IMR-90 (cell line): ENCODE results near the gene HS3ST6. TPM values are rescaled to one million over a fixed set of nuclear protein-coding genes. Genes with fewer than 3 reads are reported as not detected.

Experiments used
- ATAC-seq: fragments of 200-7000 bp; cut with Tn5 transposase; 2 replicates; pipeline ENCODE4 v1.9.1; 2020; ENCODE audit warnings: low read depth, mild to moderate bottlenecking, moderate library complexity
- BruUV-seq: library from RNA; stranded (reverse); fragments of 400-500 nt; replicated peaks from 2 replicates; lab custom pipeline; 2021; lab: Mats Ljungman, UMichigan
- CTCF ChIA-PET: fragments of 300-600 bp; formaldehyde crosslinking; extraction: SDS; loops from one replicate; lab custom pipeline; 2021; ENCODE audit warnings: antibody characterized with exemption; lab: Yijun Ruan, JAX
- POLR2A ChIA-PET: fragments of 300-600 bp; sonication (Branson Sonifier 250); formaldehyde crosslinking; loops from one replicate; lab custom pipeline; 2022; ENCODE audit warnings: antibody characterized with exemption; ENCODE audit not compliant: unreplicated experiment; lab: Charles Lee
- DNase-seq: peaks from one replicate; pipeline ENCODE4 v3.0.0; 2013
- H2AFZ ChIP-seq: replicated peaks from 2 replicates; pipeline ENCODE3; 2013; ENCODE audit warnings: low read length, mild to moderate bottlenecking; ENCODE audit not compliant: poor library complexity
- H2AK5ac ChIP-seq: 2 replicates; pipeline ENCODE4 v1.6.1; 2013; ENCODE audit warnings: low read depth, low read length, inconsistent platforms
- H2AK9ac ChIP-seq: replicated peaks from 2 replicates; pipeline ENCODE3; 2013; ENCODE audit warnings: mild to moderate bottlenecking, low read depth, low read length, moderate library complexity; ENCODE audit not compliant: poor library complexity
- H2BK120ac ChIP-seq: 2 replicates; pipeline ENCODE4 v1.6.1; 2013; ENCODE audit warnings: low read depth, low read length, inconsistent platforms
- H2BK15ac ChIP-seq: 3 replicates; pipeline ENCODE4 v1.6.1; 2013; ENCODE audit warnings: low read depth, low read length, inconsistent platforms
- H2BK20ac ChIP-seq: 2 replicates; pipeline ENCODE4 v1.6.1; 2013; ENCODE audit warnings: low read depth, mild to moderate bottlenecking, inconsistent platforms, low read length, moderate library complexity
- H2BK5ac ChIP-seq: 2 replicates; pipeline ENCODE4 v1.6.1; 2013; ENCODE audit warnings: mild to moderate bottlenecking, low read depth, low read length, inconsistent platforms; ENCODE audit not compliant: poor library complexity, severe bottlenecking
- H3K14ac ChIP-seq: replicated peaks from 2 replicates; pipeline ENCODE4 v1.6.1; 2013; ENCODE audit warnings: low read depth, low read length, inconsistent platforms
- H3K18ac ChIP-seq: 2 replicates; pipeline ENCODE4 v1.6.1; 2013; ENCODE audit warnings: low read depth, low read length, control low read depth
- H3K23ac ChIP-seq: 2 replicates; pipeline ENCODE4 v1.6.1; 2013; ENCODE audit warnings: low read depth, low read length, inconsistent platforms
- H3K27ac ChIP-seq: 2 replicates; pipeline ENCODE4 v1.5.1; 2013; ENCODE audit warnings: mild to moderate bottlenecking, control low read depth, low read length; ENCODE audit not compliant: insufficient read depth
- H3K27me3 ChIP-seq: 2 replicates; pipeline ENCODE4 v1.6.1; 2013; ENCODE audit warnings: low read length; ENCODE audit not compliant: control insufficient read depth, insufficient read depth
- H3K36me3 ChIP-seq: 2 replicates; pipeline ENCODE4 v1.6.1; 2013; ENCODE audit warnings: low read length, mixed read lengths; ENCODE audit not compliant: control insufficient read depth, insufficient read depth
- H3K4ac ChIP-seq: 2 replicates; pipeline ENCODE4 v1.6.1; 2013; ENCODE audit warnings: low read depth, low read length, inconsistent platforms
- H3K4me1 ChIP-seq: 2 replicates; pipeline ENCODE4 v1.6.1; 2013; ENCODE audit warnings: low read length, mixed read lengths; ENCODE audit not compliant: control insufficient read depth, insufficient read depth
- H3K4me2 ChIP-seq: 2 replicates; pipeline ENCODE4 v1.6.1; 2013; ENCODE audit warnings: low read depth, mild to moderate bottlenecking, control low read depth, low read length, moderate library complexity
- H3K4me3 ChIP-seq: 2 replicates; pipeline ENCODE4 v1.5.1; 2013; ENCODE audit warnings: low read depth, mild to moderate bottlenecking, control low read depth, low read length, moderate library complexity; ENCODE audit not compliant: insufficient read depth
- H3K56ac ChIP-seq: 2 replicates; pipeline ENCODE4 v1.6.1; 2013; ENCODE audit warnings: low read length, inconsistent platforms; ENCODE audit not compliant: insufficient read depth; ENCODE audit errors: extremely low read depth
- H3K79me1 ChIP-seq, 2 experiments: 2 replicates each; pipeline ENCODE4 v1.6.1; 2013; ENCODE audit warnings: low read length in 2 of 2, inconsistent platforms in 1 of 2, low read depth in 1 of 2
- H3K9ac ChIP-seq: 2 replicates; pipeline ENCODE4 v1.6.1; 2013; ENCODE audit warnings: low read depth, low read length, control low read depth
- H3K9me1 ChIP-seq: 2 replicates; pipeline ENCODE4 v1.6.1; 2013; ENCODE audit warnings: low read length, inconsistent platforms; ENCODE audit not compliant: insufficient read depth
- H3K9me3 ChIP-seq: 2 replicates; pipeline ENCODE4 v1.6.1; 2013; ENCODE audit warnings: low read length; ENCODE audit not compliant: control insufficient read depth, insufficient read depth
- H4K20me1 ChIP-seq: 2 replicates; pipeline ENCODE4 v1.6.1; 2013; ENCODE audit warnings: low read length, inconsistent platforms; ENCODE audit not compliant: insufficient read depth
- H4K5ac ChIP-seq: 2 replicates; pipeline ENCODE4 v1.6.1; 2013; ENCODE audit warnings: mild to moderate bottlenecking, low read depth, low read length, control low read depth
- H4K8ac ChIP-seq, 2 experiments: 2 replicates each; pipeline ENCODE4 v1.6.1; 2013; ENCODE audit warnings: low read depth in 2 of 2, low read length in 2 of 2, control low read depth in 1 of 2, inconsistent platforms in 1 of 2
- H4K91ac ChIP-seq: 2 replicates; pipeline ENCODE4 v1.6.1; 2013; ENCODE audit warnings: low read depth, low read length, inconsistent platforms; ENCODE audit not compliant: insufficient read depth
- BHLHE40 ChIP-seq: fragments of 150-350 bp; IDR thresholded peaks from 2 replicates; pipeline ENCODE4 v1.6.1; 2016; ENCODE audit warnings: mild to moderate bottlenecking, low read depth, low read length
- MAFK ChIP-seq: IDR thresholded peaks from 2 replicates; pipeline ENCODE4 v1.6.1; 2012; ENCODE audit warnings: low read depth, low read length, improper control_type of control experiment
- MAZ ChIP-seq: IDR thresholded peaks from 2 replicates; pipeline ENCODE4 v1.6.1; 2012; ENCODE audit warnings: low read depth, mild to moderate bottlenecking, low read length, improper control_type of control experiment, moderate library complexity, borderline replicate concordance
- NFE2L2 ChIP-seq: fragments of 150-350 bp; IDR thresholded peaks from 2 replicates; pipeline ENCODE4 v1.6.1; 2016; ENCODE audit warnings: low read depth, mild to moderate bottlenecking, low read length
- RAD21 ChIP-seq: IDR thresholded peaks from 2 replicates; pipeline ENCODE4 v1.6.1; 2012; ENCODE audit warnings: low read length, improper control_type of control experiment
- RCOR1 ChIP-seq: IDR thresholded peaks from 2 replicates; pipeline ENCODE4 v1.6.1; 2012; ENCODE audit warnings: mild to moderate bottlenecking, low read length, improper control_type of control experiment; ENCODE audit not compliant: insufficient replicate concordance
- RFX5 ChIP-seq: IDR thresholded peaks from 2 replicates; pipeline ENCODE4 v1.8.0; 2012; ENCODE audit warnings: low read depth, mild to moderate bottlenecking, low read length, moderate library complexity
- WGBS, 2 experiments: methylation state at CpG; one replicate each; pipeline versions ENCODE4 v1.1.5 to v1.1.7; 2013; ENCODE audit warnings: missing lambda C conversion rate in 2 of 2; ENCODE audit not compliant: insufficient read length in 1 of 2; ENCODE audit errors: extremely low coverage in 2 of 2; 5-methylcytosine and 5-hydroxymethylcytosine counted together
- dilution Hi-C: fragments of 300-500 bp; cut with HindIII; formaldehyde crosslinking; loops from one replicate; pipeline ENCODE4 v1.14.3; 2018; ENCODE audit warnings: low sequenced_read_pairs; ENCODE audit not compliant: unreplicated experiment
- in situ Hi-C: fragments of 300-500 bp; cut with MboI; formaldehyde crosslinking; loops from 3 replicates; pipeline ENCODE4 v1.14.3; 2019; ENCODE audit warnings: low sequenced_read_pairs, inconsistent platforms, mixed read lengths
- intact Hi-C: fragments of 100-400 bp; cut with micrococcal nuclease; formaldehyde crosslinking; loops from 2 replicates; pipeline ENCODE4 v1.10.0; 2022
- polyA plus RNA-seq, 3 experiments: library from polyadenylated mRNA; depleted of rRNA; stranded (reverse); fragments of >200 nt; gene quantifications; 2 replicates each; pipeline ENCODE4 v1.2.3, GENCODE V29; 2012; ENCODE audit warnings: low replicate concordance in 1 of 3
- total RNA-seq: library from RNA; depleted of rRNA; stranded (reverse); fragments of >200 nt; gene quantifications from 2 replicates; pipeline ENCODE4 v1.2.3, GENCODE V29; 2012
- TF ChIP-seq, protein P1 (sequence below): fragments of 150-350 bp; IDR thresholded peaks from 2 replicates; pipeline ENCODE4 v1.6.1; 2017; ENCODE audit warnings: mild to moderate bottlenecking, antibody characterized with exemption, low read length, low read depth
- TF ChIP-seq, protein P2 (sequence below): fragments of 150-350 bp; IDR thresholded peaks from 2 replicates; pipeline ENCODE4 v1.6.1; 2016; ENCODE audit warnings: low read depth, mild to moderate bottlenecking, low read length, moderate library complexity, borderline replicate concordance

The HS3ST6 gene
- total and polyA plus RNA-seq, 2 of the 4 experiments (the other 2 are of a cell fraction): not detected

- WGBS, 2 experiments: no CpG with 5 or more reads among the region's 2 CpGs
- BruUV-seq: no TSS peak
Observed at GRCh38 chr16:1879477-1879876, 38.7 kb downstream of the HS3ST6 start.

More at GRCh38 chr16:1879477-1879876, 38.7 kb downstream of the HS3ST6 start:
- in situ Hi-C loops (loop anchor here (25.0 kb wide), 1 partner anchor 508 kb away; no protein-coding TSS in a partner anchor), intact Hi-C loops (no loop called here), dilution Hi-C loops (no loop called here)
- H3K4ac ChIP-seq: no peak overlapping the region
- H3K27me3 ChIP-seq: peaks cover 39% of the 10 kb centered on the region
- H2BK15ac ChIP-seq: no peak overlapping the region
- no peak overlapping the region for H2BK5ac ChIP-seq
- ATAC-seq: no peak
- H3K27ac ChIP-seq: no peak overlapping the region
- H3K9ac ChIP-seq: no peak overlapping the region
- H3K14ac ChIP-seq: no peak overlapping the region
- no peak overlapping the region for H2BK120ac ChIP-seq
- no peak for DNase-seq
- H2BK20ac ChIP-seq: no peak overlapping the region
- no peaks in the 10 kb centered on the region for H3K36me3 ChIP-seq
- no peaks in the 10 kb centered on the region for H3K9me3 ChIP-seq
- no peak overlapping the region for H4K5ac ChIP-seq
- CTCF ChIA-PET: interaction anchor here (0.7 kb wide), 1 partner anchor 23 kb away, joined by 3 read pairs; no protein-coding TSS in a partner anchor
- no peaks in the 10 kb centered on the region for H3K79me1 ChIP-seq
- no peak overlapping the region for H3K23ac ChIP-seq
- H4K8ac ChIP-seq: no peak overlapping the region
- H4K20me1 ChIP-seq: no peaks in the 10 kb centered on the region
- H3K56ac ChIP-seq: no peak overlapping the region
- no peak overlapping the region for H3K4me3 ChIP-seq
- H2AFZ ChIP-seq: no peak overlapping the region
- H2AK9ac ChIP-seq: no peak overlapping the region
- no peak overlapping the region for H2AK5ac ChIP-seq
- H4K91ac ChIP-seq: no peak overlapping the region
- no peak for TF ChIP-seq RAD21
- TF ChIP-seq RCOR1: no peak
- no peak for TF ChIP-seq BHLHE40
- TF ChIP-seq NFE2L2: no peak
- TF ChIP-seq MAZ: no peak
- TF ChIP-seq RFX5: no peak
- TF ChIP-seq, protein P1, sequence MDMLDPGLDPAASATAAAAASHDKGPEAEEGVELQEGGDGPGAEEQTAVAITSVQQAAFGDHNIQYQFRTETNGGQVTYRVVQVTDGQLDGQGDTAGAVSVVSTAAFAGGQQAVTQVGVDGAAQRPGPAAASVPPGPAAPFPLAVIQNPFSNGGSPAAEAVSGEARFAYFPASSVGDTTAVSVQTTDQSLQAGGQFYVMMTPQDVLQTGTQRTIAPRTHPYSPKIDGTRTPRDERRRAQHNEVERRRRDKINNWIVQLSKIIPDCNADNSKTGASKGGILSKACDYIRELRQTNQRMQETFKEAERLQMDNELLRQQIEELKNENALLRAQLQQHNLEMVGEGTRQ: no peak
- no peak for TF ChIP-seq MAFK
- TF ChIP-seq, protein P2, sequence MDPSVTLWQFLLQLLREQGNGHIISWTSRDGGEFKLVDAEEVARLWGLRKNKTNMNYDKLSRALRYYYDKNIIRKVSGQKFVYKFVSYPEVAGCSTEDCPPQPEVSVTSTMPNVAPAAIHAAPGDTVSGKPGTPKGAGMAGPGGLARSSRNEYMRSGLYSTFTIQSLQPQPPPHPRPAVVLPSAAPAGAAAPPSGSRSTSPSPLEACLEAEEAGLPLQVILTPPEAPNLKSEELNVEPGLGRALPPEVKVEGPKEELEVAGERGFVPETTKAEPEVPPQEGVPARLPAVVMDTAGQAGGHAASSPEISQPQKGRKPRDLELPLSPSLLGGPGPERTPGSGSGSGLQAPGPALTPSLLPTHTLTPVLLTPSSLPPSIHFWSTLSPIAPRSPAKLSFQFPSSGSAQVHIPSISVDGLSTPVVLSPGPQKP: no peak
- H3K4me2 ChIP-seq: no peak overlapping the region
- POLR2A ChIA-PET: interaction anchor here (0.6 kb wide), 1 partner anchor 46 kb away, joined by 4 read pairs; no protein-coding TSS in a partner anchor
- no peaks in the 10 kb centered on the region for H3K4me1 ChIP-seq
- H3K18ac ChIP-seq: no peak overlapping the region
- no peaks in the 10 kb centered on the region for H3K9me1 ChIP-seq
